GM13976 (cell line): ENCODE results near the gene CALHM6.

ENCODE experiments used
- DNase-seq: peaks from one replicate; pipeline ENCODE4 v3.0.0; 2012; ENCODE audit warnings: low spot score
- in situ Hi-C: fragments of 300-500 bp; cut with MboI; formaldehyde crosslinking; loops from one replicate; pipeline ENCODE4 v1.12.0; 2022; ENCODE audit warnings: low sequenced_read_pairs, mixed read lengths, inconsistent platforms; ENCODE audit not compliant: unreplicated experiment
- TF ChIP-seq, protein P1 (sequence below): IDR thresholded peaks from 2 replicates; pipeline ENCODE4 v1.5.1; 2012; ENCODE audit warnings: borderline replicate concordance, mild to moderate bottlenecking; ENCODE audit not compliant: insufficient read depth; ENCODE audit errors: extremely low read depth, missing control alignments, control extremely low read depth

Gene CALHM6

DNA sequence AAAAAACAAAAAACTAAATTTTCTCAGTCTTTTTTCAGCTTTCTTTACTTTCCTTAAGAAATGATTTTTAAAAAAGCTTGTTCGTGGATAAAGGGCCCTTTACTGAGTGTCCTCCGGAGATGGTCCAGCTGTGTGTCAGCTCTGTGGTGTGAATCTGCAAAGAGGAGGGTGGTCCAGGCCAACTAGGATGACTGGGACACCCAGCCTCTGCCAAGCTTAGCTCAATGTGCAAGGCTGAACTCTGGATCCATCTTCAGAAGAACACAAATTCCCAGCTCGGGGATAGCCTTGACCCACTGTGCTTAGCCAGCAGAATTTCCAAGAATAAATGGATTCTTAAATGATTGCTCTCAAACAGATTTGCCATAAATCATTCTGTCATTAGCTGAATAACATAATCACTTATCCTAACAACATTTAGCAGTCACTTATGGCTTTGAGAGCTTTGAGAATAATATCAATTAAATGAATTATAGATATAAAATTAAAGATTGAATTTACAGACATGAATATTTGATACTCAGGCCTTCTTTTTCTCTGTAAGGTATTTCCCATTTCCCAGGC lies 36.0 kb downstream of the CALHM6 start:
- in situ Hi-C loops = no loop called here
- DNase-seq = no peak
- TF ChIP-seq, protein P1, sequence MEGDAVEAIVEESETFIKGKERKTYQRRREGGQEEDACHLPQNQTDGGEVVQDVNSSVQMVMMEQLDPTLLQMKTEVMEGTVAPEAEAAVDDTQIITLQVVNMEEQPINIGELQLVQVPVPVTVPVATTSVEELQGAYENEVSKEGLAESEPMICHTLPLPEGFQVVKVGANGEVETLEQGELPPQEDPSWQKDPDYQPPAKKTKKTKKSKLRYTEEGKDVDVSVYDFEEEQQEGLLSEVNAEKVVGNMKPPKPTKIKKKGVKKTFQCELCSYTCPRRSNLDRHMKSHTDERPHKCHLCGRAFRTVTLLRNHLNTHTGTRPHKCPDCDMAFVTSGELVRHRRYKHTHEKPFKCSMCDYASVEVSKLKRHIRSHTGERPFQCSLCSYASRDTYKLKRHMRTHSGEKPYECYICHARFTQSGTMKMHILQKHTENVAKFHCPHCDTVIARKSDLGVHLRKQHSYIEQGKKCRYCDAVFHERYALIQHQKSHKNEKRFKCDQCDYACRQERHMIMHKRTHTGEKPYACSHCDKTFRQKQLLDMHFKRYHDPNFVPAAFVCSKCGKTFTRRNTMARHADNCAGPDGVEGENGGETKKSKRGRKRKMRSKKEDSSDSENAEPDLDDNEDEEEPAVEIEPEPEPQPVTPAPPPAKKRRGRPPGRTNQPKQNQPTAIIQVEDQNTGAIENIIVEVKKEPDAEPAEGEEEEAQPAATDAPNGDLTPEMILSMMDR = no peak

DNA sequence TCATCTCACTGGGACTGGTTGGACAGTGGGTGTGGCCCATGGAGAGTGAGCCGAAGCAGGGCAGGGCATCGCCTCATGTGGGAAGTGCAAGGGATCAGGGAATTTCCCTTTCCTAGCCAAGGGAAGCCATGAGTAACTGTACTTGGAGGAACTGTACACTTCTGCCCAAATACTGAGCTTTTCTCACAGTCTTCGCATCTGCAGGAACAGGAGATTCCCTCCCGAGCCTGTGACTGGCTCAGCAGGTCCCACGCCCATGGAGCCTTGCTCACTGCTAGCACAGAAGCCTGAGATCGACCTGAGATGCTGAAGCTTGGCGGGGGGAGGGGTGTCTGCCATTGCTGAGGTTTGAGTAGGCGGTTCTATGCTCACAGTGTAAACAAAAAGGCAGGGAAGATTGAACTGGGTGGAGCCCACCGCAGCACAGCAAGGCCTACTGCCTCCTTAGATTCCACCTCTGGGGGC lies 39.8 kb downstream of the CALHM6 start:
- TF ChIP-seq, protein P1 = no peak
- DNase-seq = no peak
- in situ Hi-C loops = no loop called here

GRCh38 chr6:116507324-116507723 lies 46.1 kb downstream of the CALHM6 start:
- in situ Hi-C loops = no loop called here

GRCh38 chr6:116508527-116508926 lies 47.4 kb downstream of the CALHM6 start:
- TF ChIP-seq, protein P1 = no peak
- in situ Hi-C loops = no loop called here
- DNase-seq = no peak

More at GRCh38 chr6:116507324-116507723, 46.1 kb downstream of the CALHM6 start:
- no peak for DNase-seq
- TF ChIP-seq, protein P1 = no peak

DNA sequence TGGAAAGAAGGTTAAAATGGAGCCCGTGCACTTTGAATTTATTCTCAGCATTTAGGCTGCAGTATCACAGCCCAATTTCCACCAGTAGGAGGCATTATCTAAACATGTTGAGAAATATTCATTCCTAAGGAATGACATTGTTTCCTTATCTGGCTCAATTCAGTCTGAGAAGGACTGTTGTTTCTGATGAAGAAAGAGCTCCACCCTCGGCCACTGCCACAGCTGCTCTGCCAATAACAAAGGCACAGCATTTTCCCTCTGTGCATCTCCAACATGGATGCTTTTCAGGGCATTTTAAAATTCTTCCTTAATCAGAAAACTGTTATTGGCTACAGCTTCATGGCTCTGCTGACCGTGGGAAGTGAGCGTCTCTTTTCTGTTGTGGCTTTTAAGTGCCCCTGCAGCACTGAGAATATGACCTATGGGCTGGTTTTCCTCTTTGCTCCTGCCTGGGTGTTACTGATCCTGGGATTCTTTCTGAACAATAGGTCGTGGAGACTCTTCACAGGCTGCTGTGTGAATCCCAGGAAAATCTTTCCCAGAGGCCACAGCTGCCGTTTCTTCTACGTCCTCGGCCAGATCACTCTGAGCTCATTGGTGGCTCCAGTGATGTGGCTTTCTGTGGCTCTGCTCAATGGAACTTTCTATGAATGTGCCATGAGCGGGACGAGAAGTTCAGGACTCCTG lies 50.4 kb downstream of the CALHM6 start, which contains the start of gene CALHM5:
Gene CALHM5, plus strand, starts transcription at position 216 of the 687 bp plus-strand sequence. Its CDS starts 58 bp downstream, at position 274.
- in situ Hi-C loops = no loop called here
- TF ChIP-seq, protein P1 = no peak
- DNase-seq = no peak

GRCh38 chr6:116512111-116512559 lies 51.0 kb downstream of the CALHM6 start:
- DNase-seq = no peak
- in situ Hi-C loops = no loop called here
- TF ChIP-seq, protein P1 = no peak
